Measurements from ENCODE around the gene HAL.
"Not testable (repeated sequence)": the region's sequence is repeated elsewhere in the genome, so short reads cannot be mapped to it uniquely, and the experiment has no call there.

Gene HAL

DNA sequence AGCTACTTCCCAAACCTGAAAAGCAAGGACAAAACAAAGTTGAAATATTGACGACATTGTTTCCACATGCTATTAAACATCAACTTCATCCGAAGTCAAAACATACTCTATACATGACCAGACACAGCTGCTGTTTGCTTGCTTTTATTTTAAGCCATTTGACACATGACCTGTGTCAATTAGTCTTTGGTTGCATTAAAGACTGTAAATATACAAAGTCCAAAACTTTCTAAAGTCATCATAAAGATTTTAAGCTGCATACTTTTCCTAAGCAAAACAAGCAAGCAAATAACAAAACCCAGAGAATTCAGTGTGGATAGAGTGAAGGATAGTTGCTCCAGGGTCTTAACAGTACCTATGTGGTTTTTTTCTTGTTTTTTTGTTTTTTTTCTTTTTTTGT, 21.8 kb downstream of the HAL start:
- no peak for DNase-seq

DNA sequence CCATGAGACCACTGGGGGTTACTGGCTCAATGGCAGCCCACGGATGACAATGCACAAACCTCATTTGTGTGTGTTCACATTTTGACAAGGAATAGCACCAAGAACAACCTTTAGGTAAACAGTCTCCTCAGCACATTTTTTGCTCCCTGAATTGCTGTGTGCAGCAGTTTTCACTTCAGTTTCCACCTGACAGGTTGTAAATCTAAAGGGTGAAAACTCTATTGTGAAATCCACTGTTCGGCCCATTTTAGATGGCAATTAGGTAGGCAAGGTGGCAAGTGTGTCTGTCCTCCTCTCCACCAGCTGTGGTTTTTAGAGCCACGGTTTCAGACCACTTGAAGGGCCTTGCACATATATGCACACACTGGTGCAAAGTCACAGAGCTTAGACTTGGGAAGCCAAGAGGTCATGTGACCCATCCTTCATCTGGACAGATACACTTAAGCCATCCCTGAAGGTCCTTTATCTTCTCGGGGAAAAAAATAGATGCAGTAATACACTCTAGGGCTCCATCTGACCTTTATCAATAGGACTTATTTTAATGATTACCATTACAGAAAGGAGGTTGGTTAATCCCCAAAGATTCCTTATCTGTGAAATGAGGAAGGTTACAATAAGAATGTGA, 23.2 kb downstream of the HAL start:
- no peak for DNase-seq

- no peak for DNase-seq
Measured at GRCh38 chr12:95970905-95971304, 25.2 kb downstream of the HAL start.

DNA sequence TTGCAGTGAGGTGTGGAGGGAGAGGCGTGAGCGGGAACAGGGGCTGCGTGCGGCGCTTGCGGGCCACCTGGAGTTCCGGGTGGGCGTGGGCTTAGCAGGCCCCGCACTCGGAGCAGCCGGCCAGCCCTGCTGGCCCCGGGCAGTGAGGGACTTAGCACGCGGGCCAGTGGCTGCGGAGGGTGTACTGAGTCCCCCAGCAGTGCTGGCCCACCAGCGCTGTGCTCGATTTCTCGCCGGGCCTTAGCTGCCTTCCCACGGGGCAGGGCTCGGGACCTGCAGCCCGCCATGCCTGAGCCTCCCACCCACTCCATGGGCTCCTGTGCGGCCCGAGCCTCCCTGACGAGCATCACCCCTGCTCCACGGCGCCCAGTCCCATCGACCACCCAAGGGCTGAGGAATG, 27.0 kb downstream of the HAL start:
- DNase-seq = not testable (repeated sequence)

DNA sequence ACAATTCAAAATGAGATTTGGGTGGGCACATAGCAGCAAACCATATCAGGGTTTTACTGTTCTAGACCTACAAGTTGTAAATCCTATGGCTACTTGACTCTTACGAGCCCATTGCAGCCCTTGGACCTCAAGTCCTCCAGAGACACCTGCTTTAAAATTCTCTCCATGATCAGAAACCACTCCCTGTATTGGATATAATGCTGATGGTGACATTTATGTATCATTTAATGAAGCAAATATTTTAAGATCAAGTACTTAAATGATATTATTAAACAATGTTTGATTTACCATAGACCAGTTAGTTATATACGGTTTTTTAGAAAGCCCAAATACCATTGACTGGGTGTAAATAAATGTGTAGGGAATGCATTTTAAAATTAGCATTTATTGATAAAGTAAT, 28.8 kb downstream of the HAL start:
- no peak for DNase-seq

GRCh38 chr12:95966287-95966870, 29.8 kb downstream of the HAL start:
- no peak for DNase-seq

DNA sequence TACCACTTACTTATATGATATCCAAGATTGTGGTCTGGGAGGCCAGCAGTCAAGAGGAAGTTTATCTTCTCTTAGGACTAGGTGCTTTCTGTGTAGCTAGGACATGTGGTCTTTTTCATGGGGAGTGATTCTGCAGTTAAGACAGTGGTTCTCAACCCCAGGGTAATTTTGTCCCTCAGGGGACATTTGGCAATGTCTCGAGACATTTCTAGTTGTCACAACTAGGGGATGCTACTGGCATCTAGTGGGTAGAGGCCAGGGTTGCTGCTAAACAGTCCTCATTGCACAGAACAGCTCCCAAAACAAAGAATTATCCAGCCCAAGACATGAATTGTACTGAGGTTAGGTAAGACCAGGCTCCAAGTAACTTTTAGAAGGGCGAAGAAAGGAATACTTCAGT, 33.0 kb downstream of the HAL start:
- no peak for DNase-seq

DNA sequence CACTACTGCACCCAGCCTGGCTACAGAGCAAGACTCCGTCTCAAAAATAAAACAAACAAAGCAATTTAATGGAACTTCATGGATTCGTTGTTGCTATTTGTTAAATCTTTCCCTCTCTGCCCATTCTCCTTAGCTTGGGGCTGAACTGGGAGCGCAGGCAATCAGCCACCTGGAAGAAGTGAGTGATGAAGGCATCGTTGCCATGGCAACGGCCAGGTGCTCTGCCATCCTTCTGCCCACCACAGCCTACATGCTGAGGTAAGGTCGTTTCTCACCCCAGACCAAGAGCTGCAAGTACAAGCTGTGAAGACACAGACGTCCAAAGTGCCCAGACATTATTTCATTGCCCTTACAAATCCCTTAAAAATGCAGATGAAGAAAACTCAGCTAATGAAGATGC, 33.9 kb downstream of the HAL start:
- no peak for DNase-seq

GRCh38 chr12:95960241-95960640, 35.9 kb downstream of the HAL start:
- DNase-seq = no peak

DNA sequence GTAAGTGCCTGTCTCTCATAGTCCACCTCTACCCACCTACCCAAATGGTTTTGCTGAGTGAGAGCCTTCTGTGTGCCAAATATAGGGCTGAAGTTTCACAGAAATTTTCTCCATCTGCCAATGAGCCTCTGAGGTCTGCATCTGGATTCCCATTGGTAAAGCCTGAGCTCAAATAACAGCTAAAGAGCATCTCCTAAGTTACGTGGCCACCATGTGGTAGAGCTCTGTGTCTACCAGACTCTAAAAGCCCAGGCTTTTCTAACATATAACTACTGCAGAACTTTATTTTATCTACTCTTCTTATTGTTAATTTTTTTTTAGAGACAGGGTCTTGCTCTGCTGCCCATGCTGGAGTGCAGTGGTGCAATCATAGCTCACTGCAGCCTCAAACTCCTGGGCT, 37.0 kb downstream of the HAL start:
- no peak for DNase-seq

- DNase-seq = no peak
Measured at GRCh38 chr12:95956557-95957145, 39.5 kb downstream of the HAL start.

- no peak for DNase-seq
Measured at GRCh38 chr12:95955549-95956159, 40.5 kb downstream of the HAL start.

DNA sequence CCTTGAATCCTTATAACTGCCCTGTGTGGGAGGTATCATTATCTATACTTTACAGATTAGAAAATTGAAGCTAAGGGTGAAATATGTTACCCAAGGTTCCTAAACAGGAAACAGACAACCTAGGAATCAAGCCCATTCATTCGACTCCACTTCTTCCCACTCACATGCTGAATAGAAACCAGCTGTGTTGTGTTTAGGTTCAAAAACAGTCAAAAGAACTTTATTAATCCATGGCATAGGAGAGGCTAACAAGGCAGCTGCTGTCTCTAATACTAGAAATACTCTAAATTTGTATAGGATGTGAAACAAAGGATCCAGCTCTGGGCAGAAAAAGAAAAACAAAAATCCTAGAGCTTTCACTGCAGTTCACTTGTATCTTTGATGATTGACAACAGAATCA, 43.1 kb downstream of the HAL start:
- DNase-seq = no peak

DNA sequence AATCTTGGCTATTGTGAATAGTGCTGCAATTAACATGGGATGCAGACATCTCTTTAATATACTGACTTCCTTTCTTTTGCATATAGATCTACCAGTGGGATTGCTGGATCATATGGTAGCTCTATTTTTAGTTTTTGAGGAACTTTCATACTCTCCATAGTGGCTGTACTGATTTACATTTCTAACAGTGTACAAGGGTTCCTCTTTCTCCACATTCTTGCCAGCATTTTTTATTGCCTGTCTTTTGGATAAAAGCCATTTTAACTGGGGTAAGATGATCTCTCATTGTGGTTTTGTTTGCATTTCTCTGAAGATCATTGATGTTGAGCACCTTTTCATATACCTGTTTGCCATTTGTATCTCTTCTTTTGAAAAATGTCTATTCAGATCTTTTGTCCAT, 44.6 kb downstream of the HAL start:
- no peak for DNase-seq

DNA sequence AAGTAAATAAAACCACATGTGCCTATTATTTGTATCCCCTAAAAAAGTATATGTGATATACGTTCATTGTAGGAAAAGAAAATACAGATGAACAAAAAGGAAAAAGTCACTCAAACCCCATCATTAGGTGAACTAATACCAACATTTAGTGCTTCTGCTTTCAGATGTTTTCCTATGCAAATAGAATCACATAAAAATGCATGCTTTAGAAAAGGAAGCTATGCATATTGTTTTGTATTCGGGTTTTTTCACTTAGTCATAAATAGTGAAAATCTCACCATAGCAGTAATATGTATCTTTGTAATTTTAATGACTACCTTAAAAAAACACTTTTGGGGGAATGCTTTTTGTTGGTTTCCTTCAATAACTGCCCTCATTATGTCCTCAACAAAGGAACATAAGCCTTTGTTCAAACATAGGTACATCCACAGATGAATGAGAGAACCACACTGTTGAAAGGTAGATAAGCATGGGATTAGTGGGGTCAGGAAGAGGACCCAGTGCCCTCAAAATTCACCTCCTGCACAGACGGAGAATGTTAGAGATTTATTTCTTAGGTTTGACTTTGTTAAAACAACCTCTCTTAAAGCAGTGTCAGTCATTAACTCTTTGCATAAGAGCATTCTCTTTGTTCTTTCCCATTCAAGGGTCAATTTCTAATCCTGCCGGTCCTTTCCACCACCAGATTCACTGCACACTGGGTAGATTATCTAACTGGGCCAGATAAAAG, 46.5 kb downstream of the HAL start:
- DNase-seq = no peak

DNA sequence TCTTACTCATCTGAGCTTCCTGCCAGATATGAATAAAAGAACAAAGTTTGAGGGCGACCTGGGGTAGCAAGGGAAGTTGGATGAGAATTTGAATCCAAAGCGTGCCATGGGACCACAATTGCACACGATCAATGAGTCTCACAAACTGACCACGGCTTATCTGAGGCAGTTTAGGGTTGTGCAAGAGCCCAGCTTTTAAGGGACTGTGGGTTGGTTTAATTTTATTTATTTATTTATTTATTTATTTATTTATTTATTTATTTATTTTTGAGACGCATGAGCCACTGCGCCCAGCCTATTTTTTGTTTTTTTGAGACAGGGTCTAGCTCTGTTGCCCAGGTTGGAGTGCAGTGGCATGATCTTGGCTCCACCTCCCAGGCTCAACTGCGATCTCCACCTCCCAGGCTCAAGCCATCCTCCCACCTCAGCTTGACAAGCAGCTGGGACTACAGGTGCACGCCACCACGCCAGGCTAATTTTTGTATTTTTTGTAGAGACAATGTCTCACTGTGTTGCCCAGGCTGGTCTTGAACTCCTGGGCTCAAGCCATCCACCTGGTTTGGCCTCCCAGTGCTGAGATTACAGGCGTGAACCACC, 51.9 kb downstream of the HAL start:
- no peak for DNase-seq

GRCh38 chr12:95943330-95943842, 52.8 kb downstream of the HAL start, which contains the start of gene AMDHD1:
Gene AMDHD1, plus strand, starts transcription at chr12:95943331. Its CDS starts 68 bp downstream, at chr12:95943399.
- DNase-seq = peak; percentile 48

DNA sequence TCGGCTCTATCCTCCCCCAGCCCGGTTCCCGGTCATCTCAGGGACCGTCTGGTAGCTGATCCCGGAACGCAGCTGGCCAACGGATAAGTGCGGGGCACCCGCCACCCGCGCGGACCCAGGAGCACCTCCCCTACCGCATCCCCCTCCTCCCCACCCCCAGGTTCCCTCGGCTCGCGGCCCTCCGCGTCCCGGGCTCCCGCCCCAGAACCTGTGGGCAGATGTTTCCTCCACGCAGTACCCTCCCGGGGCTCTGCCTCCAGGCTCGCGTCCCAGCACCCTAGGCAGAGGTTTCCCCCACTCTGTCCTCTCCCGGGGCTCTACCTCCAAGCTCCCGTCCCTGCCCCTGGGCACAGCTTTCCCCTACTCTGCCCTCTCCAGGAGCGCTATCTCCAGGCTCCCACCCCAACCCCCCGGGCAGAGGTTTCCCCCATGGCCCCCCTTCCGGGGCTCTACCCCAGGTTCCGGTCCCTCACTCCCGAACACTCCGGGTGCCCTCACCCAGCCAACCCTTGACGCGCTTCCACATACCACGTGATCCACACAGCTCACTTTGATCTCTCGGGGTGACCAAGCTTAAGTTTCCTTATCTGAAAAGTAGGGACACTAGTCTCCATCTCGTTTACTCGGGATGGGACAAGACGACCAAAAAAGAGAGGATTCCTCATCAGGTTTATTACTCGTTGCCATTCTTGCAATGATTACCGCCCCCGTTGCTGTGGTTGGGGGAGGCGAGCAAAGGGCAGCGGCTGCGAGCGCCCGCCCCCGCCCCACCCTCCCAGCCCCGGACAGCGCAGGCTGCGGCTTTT, 53.4 kb downstream of the HAL start, which contains the start of gene CCDC38:
Gene CCDC38 (minus strand): TSS at position 91 of the 806 bp plus-strand sequence. CDS start 6,105 bp downstream, outside the sequence.
- peak; percentile 67 for DNase-seq

GRCh38 chr12:95942101-95942523, 54.0 kb downstream of the HAL start:
- DNase-seq = no peak

DNA sequence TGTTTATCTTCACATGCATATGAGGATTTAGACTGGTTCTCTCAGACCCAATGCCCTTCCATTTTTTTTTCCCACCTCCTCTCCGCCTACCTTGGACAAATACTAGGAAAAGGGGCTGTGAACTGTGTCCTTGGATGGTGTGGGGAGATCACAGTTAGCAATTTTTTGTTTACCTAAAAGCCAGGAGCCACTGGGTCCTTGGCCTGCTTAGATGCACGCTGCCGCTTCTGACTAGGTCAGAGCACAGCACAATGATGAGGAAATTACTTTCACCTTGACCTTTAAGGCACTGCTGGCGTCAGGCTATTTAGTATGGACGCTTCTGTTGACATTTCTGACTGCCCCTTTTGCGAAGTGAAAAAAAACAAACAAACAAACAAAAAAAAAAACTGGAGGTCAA, 55.6 kb downstream of the HAL start:
- no peak for DNase-seq
